ENCODE measurements around the gene PPP1R1A. TPM values are rescaled to one million over a fixed set of nuclear protein-coding genes. Genes with fewer than 3 reads are reported as not detected.

The PPP1R1A gene
- total RNA-seq, 1 donor from 2014 or later: 10.8 TPM

DNA sequence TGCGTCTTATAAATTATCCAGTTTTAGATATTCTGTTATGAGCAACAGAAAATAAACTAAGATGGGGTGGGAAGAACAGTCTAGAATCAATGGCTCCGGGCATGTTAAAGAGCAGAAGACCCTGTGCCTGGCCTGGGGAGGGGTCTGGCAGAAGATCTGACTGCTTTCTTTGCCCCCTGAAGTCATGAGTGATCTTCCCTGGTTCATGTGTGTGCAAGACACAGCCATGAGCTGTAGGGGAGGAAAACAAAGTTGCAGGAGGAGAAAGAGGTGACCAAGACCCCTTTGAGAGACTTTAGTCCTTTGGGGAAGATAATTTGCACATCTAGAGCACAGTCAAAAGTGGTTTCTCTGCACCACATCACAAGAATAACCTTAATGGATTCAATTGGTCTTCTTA is 41.5 kb upstream of the PPP1R1A start:
- Histone ChIP-seq H3K4me1 (no peaks in the 10 kb centered on the region), H3K36me3 (no peaks in the 10 kb centered on the region), H3K27ac (no peak overlapping the region), H3K4me3 (no peak overlapping the region), H3K27me3 (no peaks in the 10 kb centered on the region), H3K9me3 (no peaks in the 10 kb centered on the region)
- intact Hi-C loops (cut with DNase I): no loop called here
- DNase-seq (ENCODE audit: extremely low spot score in 2 of 2): peak in 1 of 2 donors; percentile 70
- TF ChIP-seq POLR2A (IDR thresholded peaks at IDR 0.05) (no peak), POLR2AphosphoS5 (IDR thresholded peaks at IDR 0.05; ENCODE audit: insufficient read depth in 1 of 2, low read depth in 1 of 2) (no peak)
- TF ChIP-seq, protein P1, sequence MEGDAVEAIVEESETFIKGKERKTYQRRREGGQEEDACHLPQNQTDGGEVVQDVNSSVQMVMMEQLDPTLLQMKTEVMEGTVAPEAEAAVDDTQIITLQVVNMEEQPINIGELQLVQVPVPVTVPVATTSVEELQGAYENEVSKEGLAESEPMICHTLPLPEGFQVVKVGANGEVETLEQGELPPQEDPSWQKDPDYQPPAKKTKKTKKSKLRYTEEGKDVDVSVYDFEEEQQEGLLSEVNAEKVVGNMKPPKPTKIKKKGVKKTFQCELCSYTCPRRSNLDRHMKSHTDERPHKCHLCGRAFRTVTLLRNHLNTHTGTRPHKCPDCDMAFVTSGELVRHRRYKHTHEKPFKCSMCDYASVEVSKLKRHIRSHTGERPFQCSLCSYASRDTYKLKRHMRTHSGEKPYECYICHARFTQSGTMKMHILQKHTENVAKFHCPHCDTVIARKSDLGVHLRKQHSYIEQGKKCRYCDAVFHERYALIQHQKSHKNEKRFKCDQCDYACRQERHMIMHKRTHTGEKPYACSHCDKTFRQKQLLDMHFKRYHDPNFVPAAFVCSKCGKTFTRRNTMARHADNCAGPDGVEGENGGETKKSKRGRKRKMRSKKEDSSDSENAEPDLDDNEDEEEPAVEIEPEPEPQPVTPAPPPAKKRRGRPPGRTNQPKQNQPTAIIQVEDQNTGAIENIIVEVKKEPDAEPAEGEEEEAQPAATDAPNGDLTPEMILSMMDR (IDR thresholded peaks at IDR 0.05): no peak

DNA sequence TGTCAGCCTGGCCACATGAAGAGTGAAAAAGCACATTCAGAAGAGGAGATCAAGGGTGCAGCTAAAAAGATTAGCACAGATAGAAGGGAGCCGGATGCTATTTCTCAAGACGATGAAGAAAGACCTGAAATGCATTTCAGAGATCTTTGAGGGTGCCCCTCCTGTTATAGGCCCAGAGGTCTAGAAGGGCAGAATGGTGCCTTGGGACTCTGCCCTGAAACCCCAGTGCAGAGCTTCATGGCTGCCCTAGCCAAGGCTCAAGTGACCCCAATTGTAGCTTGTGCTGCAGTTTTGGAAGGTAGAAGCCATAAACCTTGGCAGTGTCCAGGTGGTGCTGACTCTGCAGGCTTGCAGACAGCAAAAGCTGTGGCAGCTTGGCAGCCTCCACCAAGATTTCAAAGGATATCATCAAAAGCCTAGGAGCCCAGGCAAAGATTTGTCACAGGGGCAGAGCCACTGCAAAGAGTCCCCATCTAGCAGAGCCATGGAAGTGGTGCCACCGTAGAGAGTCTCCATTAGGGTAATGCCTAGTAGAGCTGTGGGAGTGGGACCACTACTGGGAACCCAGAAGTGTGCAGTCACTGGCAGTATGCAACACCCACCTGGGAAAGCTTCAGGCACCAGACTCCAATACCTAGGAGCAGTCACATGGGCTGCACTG is 39.9 kb upstream of the PPP1R1A start:
- DNase-seq (ENCODE audit: extremely low spot score in 2 of 2): peak in 1 of 2 donors; percentile 72
- Histone ChIP-seq H3K36me3 (no peaks in the 10 kb centered on the region), H3K27ac (no peak overlapping the region), H3K4me1 (no peaks in the 10 kb centered on the region), H3K9me3 (no peaks in the 10 kb centered on the region), H3K27me3 (no peaks in the 10 kb centered on the region), H3K4me3 (no peak overlapping the region)
- intact Hi-C loops (cut with DNase I): no loop called here
- TF ChIP-seq, protein P1 (IDR thresholded peaks at IDR 0.05): no peak
- no peak for TF ChIP-seq POLR2A (IDR thresholded peaks at IDR 0.05)
- no peak for TF ChIP-seq POLR2AphosphoS5 (IDR thresholded peaks at IDR 0.05; ENCODE audit: insufficient read depth in 1 of 2, low read depth in 1 of 2)

DNA sequence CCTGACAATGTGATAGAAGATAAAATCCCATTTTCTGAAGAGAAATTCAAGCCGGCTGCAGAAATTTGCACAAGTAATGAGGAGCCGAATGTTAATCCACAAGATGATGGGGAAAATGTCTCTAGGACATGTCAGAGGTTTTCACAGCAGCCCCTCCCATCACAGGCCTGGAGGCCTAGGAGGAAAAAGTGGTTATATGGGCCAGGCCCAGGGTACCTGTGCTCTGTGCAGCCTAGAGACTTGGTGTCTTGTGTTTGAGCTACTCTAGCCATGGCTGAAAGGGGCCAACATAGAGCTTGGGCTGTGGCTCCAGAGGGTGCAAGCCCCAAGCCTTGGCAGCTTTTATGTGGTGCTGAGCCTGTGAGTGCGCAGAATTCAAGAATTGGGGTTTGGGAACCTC is 38.8 kb upstream of the PPP1R1A start:
- H3K4me1 ChIP-seq: no peaks in the 10 kb centered on the region
- no peaks in the 10 kb centered on the region for H3K36me3 ChIP-seq
- H3K4me3 ChIP-seq: no peak overlapping the region
- intact Hi-C loops (cut with DNase I): no loop called here
- H3K27me3 ChIP-seq: no peaks in the 10 kb centered on the region
- H3K9me3 ChIP-seq: no peaks in the 10 kb centered on the region
- DNase-seq (ENCODE audit: extremely low spot score in 2 of 2): no peak
- H3K27ac ChIP-seq: no peak overlapping the region
- TF ChIP-seq POLR2A (IDR thresholded peaks at IDR 0.05): no peak
- TF ChIP-seq, protein P1 (IDR thresholded peaks at IDR 0.05): no peak
- no peak for TF ChIP-seq POLR2AphosphoS5 (IDR thresholded peaks at IDR 0.05; ENCODE audit: insufficient read depth in 1 of 2, low read depth in 1 of 2)

DNA sequence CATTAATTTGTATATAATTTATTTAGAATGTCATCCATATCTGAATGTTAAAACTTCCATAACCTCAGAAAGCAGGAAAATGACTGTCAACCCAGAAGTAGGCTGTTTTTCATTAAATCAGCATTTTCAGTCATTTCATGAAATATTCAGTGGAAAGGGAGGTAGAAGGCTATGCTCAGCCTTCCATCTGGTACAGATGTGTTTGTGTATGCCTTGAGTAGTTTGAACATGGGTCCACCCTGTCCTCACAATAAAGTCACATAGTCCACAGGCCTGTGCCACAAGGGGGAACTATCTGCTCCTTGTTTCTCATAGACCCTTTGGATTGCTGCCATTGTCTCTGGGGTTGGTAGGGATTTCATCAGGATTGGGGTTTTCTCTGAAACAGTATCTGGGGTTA is 37.1 kb upstream of the PPP1R1A start:
- intact Hi-C loops (cut with DNase I): no loop called here

More for the DNA sequence above, 37.1 kb upstream of the PPP1R1A start:
- no peak overlapping the region for H3K4me3 ChIP-seq
- TF ChIP-seq, protein P1 (IDR thresholded peaks at IDR 0.05): no peak
- TF ChIP-seq POLR2A (IDR thresholded peaks at IDR 0.05) (no peak), POLR2AphosphoS5 (IDR thresholded peaks at IDR 0.05; ENCODE audit: insufficient read depth in 1 of 2, low read depth in 1 of 2) (no peak)
- H3K36me3 ChIP-seq: no peaks in the 10 kb centered on the region
- no peak overlapping the region for H3K27ac ChIP-seq
- DNase-seq (ENCODE audit: extremely low spot score in 2 of 2): no peak
- H3K4me1 ChIP-seq: no peaks in the 10 kb centered on the region
- no peaks in the 10 kb centered on the region for H3K27me3 ChIP-seq
- no peaks in the 10 kb centered on the region for H3K9me3 ChIP-seq
